ENCODE results near the gene PROK1. TPM values are rescaled to one million over a fixed set of nuclear protein-coding genes. Genes with fewer than 3 reads are reported as not detected.

Gene PROK1
- total and polyA plus RNA-seq, 9 donors, result 39.4 to 428 (median 245) TPM

DNA sequence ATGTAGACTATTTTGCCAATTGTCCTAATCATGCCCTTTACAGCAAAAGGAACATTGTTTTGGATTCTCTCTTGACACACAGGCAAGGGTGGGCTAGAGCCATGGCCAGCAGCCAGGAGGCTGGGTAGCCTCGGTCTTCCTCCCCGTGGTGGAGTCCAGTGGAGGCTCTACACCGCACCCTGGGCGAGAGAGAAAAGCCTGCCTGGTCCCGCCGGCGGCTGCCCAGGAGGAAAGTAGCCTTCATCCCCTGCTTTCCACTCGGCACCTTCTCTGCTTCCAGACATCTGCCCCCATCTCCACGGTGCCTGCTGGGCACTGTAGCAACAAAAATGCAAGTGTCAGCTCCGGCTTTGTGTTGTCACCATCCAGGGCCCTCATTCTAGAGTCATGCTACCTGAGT lies 21.6 kb downstream of the PROK1 start:
- DNase-seq, result no peak
- no peaks in the 10 kb centered on the region for H3K36me3 ChIP-seq
- no peak for TF ChIP-seq EP300 (IDR thresholded peaks at IDR 0.05)
- no peak for TF ChIP-seq POLR2A (IDR thresholded peaks at IDR 0.05)
- TF ChIP-seq, protein P1, sequence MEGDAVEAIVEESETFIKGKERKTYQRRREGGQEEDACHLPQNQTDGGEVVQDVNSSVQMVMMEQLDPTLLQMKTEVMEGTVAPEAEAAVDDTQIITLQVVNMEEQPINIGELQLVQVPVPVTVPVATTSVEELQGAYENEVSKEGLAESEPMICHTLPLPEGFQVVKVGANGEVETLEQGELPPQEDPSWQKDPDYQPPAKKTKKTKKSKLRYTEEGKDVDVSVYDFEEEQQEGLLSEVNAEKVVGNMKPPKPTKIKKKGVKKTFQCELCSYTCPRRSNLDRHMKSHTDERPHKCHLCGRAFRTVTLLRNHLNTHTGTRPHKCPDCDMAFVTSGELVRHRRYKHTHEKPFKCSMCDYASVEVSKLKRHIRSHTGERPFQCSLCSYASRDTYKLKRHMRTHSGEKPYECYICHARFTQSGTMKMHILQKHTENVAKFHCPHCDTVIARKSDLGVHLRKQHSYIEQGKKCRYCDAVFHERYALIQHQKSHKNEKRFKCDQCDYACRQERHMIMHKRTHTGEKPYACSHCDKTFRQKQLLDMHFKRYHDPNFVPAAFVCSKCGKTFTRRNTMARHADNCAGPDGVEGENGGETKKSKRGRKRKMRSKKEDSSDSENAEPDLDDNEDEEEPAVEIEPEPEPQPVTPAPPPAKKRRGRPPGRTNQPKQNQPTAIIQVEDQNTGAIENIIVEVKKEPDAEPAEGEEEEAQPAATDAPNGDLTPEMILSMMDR (IDR thresholded peaks at IDR 0.05), result no peak
- H3K4me3 ChIP-seq, result no peak overlapping the region
- no peaks in the 10 kb centered on the region for H3K9me3 ChIP-seq
- no peaks in the 10 kb centered on the region for H3K27me3 ChIP-seq
- intact Hi-C loops (cut with DNase I), result no loop called here
- no peaks in the 10 kb centered on the region for H3K4me1 ChIP-seq (ENCODE audit: insufficient read depth)
- 69 to 76% (median 72%) methylated on average over 10 of the region's 10 CpGs for WGBS, 3 donors
- no peak overlapping the region for H3K27ac ChIP-seq

DNA sequence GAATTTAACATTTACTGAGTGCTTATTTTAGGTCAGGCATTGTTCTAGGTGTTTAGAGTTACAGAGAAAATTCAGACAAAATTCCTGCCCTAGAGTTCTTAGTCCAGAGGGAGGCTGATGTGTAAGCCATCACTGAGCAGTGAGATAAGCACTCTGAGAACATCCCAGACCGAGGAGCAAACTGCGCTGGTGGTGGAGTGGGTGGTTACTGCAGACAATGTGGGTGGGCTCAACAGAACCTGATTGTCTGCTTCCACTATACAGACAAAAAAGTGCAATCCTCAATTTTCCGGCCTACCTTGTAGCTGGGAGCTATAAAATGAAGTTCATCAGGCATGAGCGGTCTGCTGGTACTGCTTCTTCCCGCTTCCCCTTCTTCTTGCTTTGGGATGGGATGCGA lies 23.5 kb downstream of the PROK1 start:
- intact Hi-C loops (cut with DNase I), result no loop called here
- DNase-seq, result no peak
- H3K9me3 ChIP-seq, result no peaks in the 10 kb centered on the region
- TF ChIP-seq EP300 (IDR thresholded peaks at IDR 0.05) (no peak), POLR2A (IDR thresholded peaks at IDR 0.05) (no peak)
- TF ChIP-seq, protein P1 (IDR thresholded peaks at IDR 0.05), result no peak
- H3K27me3 ChIP-seq, result no peaks in the 10 kb centered on the region
- H3K4me3 ChIP-seq, result no peak overlapping the region
- no peaks in the 10 kb centered on the region for H3K4me1 ChIP-seq (ENCODE audit: insufficient read depth)
- H3K36me3 ChIP-seq, result no peaks in the 10 kb centered on the region
- H3K27ac ChIP-seq, result no peak overlapping the region
- 78 to 84% (median 83%) methylated on average over 6 of the region's 6 CpGs for WGBS, 3 donors

DNA sequence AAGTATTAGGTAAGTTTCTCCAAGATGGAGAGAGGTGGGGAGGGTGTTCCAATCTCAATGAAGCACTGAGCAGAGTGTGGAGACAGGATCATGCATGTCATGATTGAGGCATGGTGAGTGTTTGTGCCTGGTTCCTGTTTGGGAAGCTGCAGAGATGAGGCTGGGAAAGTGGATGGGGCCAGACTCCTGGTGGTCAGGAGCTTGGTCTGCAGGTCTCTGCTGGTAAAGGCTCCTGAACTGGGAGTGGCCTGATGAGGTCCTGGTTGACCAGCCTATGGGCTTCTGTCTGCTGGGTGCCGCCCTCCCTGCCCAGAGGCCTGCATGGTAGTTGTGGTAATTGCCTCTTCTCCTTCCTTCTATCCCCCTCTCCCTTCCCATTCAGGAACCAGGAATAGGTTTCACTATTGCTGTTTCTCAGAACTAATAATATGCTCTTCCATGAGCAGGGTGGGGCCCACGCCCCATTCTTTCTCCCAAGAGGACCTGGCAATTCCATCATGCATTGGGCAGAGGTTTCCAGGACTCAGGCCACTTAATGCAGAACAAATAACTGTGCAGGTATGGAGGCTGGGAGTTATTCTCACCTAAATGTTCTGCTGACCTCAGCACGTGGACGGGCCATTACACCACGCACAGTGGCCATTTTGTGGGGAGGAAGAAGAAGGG lies 24.5 kb downstream of the PROK1 start:
- no peak overlapping the region for H3K4me3 ChIP-seq
- no peaks in the 10 kb centered on the region for H3K9me3 ChIP-seq
- H3K36me3 ChIP-seq, result no peaks in the 10 kb centered on the region
- no peak overlapping the region for H3K27ac ChIP-seq
- intact Hi-C loops (cut with DNase I), result no loop called here
- no peaks in the 10 kb centered on the region for H3K27me3 ChIP-seq
- WGBS, 3 donors, result 92 to 95% (median 93%) methylated on average over 5 of the region's 5 CpGs
- TF ChIP-seq POLR2A (IDR thresholded peaks at IDR 0.05), result no peak
- TF ChIP-seq, protein P1 (IDR thresholded peaks at IDR 0.05), result no peak
- TF ChIP-seq EP300 (IDR thresholded peaks at IDR 0.05), result no peak
- H3K4me1 ChIP-seq (ENCODE audit: insufficient read depth), result no peaks in the 10 kb centered on the region
- no peak for DNase-seq

DNA sequence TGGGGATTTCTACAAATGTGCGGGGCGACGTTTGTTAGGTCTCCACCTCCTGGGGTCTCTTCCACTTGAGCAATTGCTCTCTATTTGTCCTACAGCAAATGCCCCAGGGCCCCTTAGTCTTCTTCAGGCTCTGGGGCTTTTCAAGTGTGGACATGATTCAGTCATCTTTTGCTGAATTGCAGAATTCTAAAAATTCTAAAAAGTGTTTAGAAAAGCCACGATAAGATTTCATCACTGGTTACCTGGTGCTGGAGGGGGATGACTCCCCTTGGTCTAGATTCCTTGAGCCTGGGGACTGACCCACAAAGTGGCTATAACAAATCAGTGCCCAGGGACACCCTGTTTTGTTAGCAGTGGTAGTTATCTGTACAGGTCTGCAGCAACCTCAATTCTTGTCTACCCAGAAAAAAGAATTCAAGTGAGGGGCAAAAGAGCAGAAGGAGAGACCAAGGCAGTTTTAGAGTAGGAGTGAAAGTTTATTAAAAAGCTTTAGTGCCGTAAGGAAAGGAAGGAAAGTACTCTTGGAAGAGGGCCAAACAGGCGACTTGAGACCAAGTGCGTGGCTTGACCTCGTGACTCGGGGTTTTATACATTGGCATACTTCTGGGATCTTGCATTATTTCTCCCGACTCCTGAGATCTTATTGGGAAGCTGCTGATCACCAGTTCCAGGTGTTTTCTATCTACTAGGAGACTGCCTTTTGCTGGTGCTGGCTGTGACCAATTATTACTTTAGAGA lies 25.2 kb downstream of the PROK1 start:
- H3K4me3 ChIP-seq, result no peak overlapping the region
- no peak overlapping the region for H3K27ac ChIP-seq
- no peaks in the 10 kb centered on the region for H3K4me1 ChIP-seq (ENCODE audit: insufficient read depth)
- intact Hi-C loops (cut with DNase I), result no loop called here
- WGBS, 3 donors, result 54 to 59% (median 56%) methylated on average over 10 of the region's 10 CpGs
- no peak for DNase-seq
- TF ChIP-seq EP300 (IDR thresholded peaks at IDR 0.05), result no peak
- TF ChIP-seq POLR2A (IDR thresholded peaks at IDR 0.05), result no peak
- TF ChIP-seq, protein P1 (IDR thresholded peaks at IDR 0.05), result no peak
- no peaks in the 10 kb centered on the region for H3K36me3 ChIP-seq
- H3K9me3 ChIP-seq, result no peaks in the 10 kb centered on the region
- H3K27me3 ChIP-seq, result no peaks in the 10 kb centered on the region

All from ovary (tissue), 9 donors.